Natural killer cell treated with Interleukin-12 subunit alpha and Interleukin-12 subunit beta and Interleukin-15 and Interleukin-18, amount 100 ng/mL, for 72 hours (primary cell): ENCODE data around the gene HELZ2. TPM values are rescaled to one million over a fixed set of nuclear protein-coding genes. Genes with fewer than 3 reads are reported as not detected.

Source experiments
- ATAC-seq, 2 donors: fragments of 150-1000 bp; cut with Tn5 transposase in 1 of 2; sonication (Bioruptor Pico), chemical (Tn5 transposase) in 1 of 2; 2 replicates each; pipeline ENCODE4 v1.10.0; 2021
- DNase-seq: peaks from one replicate; pipeline ENCODE4 v3.0.0; 2022; ENCODE audit warnings: low spot score
- H3K27ac Mint-ChIP-seq, 2 donors: 1 replicate in 1 of 2; 2 replicates in 1 of 2; pipeline ENCODE4 v1.8.0; 2022; ENCODE audit warnings: mixed read lengths in 2 of 2, mild to moderate bottlenecking in 1 of 2, moderate library complexity in 1 of 2
- H3K27me3 Mint-ChIP-seq, 2 donors: 1 replicate in 1 of 2; 2 replicates in 1 of 2; pipeline ENCODE4 v1.8.0; 2022; ENCODE audit warnings: mixed read lengths in 2 of 2
- H3K36me3 Mint-ChIP-seq: one replicate; pipeline ENCODE4 v1.8.0; 2022; ENCODE audit warnings: mixed read lengths
- H3K4me1 Mint-ChIP-seq, 2 donors: 1 replicate in 1 of 2; 2 replicates in 1 of 2; pipeline ENCODE4 v1.8.0; 2022; ENCODE audit warnings: low read depth in 2 of 2, mixed read lengths in 2 of 2, mild to moderate bottlenecking in 1 of 2
- H3K4me3 Mint-ChIP-seq: one replicate; pipeline ENCODE4 v1.8.0; 2022; ENCODE audit warnings: mixed read lengths
- H3K9me3 Mint-ChIP-seq: 2 replicates; pipeline ENCODE4 v1.8.0; 2022; ENCODE audit warnings: mixed read lengths
- total RNA-seq, 2 donors: library from RNA; stranded (reverse); gene quantifications; one replicate each; pipeline ENCODE4 v1.2.3, GENCODE V29; 2022

The HELZ2 gene
- total RNA-seq, 2 donors from 2014 or later = 19.6 to 27.6 TPM

DNA sequence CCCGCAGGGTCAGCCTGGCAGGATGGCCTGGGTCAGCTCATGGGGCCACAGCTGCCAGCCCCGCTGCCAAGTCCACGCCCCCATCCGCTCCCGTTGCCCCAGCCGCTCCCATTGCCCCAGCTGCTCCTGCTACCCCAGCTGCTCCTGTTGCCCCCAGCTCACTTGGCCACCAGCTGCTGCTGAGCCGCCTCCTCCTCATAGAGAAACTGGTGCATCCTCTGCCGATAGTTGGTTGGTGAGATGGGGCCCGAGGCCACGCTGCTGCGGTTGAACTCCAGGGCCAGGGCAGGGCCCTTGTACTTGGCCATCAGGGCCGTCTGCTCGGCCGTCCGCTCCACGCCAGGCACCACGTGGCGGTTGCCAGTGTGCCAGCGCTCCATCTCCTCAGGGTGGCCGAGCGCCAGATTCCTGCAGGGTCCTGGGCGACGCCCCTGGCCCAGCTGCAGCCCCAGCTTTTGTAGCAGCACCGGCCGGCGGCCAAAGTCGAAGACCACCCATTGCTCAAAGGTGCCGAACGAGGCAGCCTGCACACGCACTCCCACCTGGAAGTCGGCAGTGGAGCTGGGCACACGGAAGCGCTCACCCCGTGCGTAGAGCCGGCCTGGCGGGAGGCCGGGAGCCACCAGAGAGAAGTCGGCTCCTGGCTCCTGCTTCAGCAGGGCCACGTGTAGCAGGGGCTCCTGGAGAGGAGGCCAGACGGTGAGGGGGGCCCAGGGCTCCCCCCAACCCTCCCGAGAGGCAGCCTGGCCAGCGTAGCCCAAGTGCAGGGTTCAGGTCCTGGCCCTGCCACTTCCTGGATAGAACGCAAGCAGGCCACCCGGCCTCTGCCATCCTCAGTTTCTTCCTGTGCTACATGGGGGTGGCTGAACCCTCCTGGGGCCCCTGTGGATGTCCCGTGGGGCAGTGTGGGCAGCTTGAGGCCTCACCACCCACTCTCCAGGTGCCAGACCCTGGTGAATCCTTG, 4.8 kb downstream of the HELZ2 start:
- DNase-seq (no peak), ATAC-seq (no peak)
- H3K9me3 Mint-ChIP-seq = no peaks in the 10 kb centered on the region
- no peaks in the 10 kb centered on the region for H3K27me3 Mint-ChIP-seq
- H3K4me1 Mint-ChIP-seq = peaks cover 19 to 22% of the 10 kb centered on the region in 2 donors
- H3K36me3 Mint-ChIP-seq = no peaks in the 10 kb centered on the region
- H3K27ac Mint-ChIP-seq = no peak overlapping the region
- peak overlapping the region; percentile 32 for H3K4me3 Mint-ChIP-seq

DNA sequence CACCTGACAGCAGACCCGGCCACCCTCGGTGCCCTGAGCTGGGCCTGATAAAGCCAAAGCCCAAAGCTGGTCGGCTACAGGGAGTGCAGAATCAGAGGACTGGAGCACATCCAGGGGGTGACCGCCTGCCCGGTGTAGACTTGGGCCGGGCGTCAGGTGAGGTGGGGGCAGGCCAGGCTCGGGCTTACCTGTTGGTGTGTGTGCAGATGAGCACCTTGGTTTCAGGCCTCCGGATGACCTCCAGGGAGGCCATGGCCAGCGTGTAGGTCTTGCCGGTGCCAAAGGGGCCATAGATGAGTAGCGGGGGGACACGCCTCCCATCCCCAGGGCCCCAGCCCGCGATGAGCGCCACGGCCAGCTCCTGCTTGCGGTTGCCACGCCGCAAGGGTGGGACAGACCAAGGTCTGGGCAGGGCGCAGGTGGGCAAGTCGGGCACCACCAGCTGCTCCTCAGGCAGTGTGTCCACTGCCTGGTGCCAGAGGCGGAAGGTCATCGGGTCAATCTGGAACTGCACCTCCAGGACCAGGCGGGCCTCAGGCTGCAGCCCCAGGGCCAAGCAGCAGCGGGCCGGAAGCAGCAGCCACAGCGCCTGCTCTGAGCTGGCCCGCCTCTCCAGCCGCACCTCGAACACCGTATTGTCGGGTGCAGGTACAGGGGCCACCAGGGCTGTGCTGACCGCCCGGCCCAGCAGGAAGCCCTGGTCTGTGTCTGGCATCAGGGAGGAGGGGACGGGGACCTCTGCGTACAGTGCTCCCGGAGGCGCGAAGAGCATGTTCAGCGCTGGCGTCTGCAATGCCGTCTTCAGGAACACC, 5.7 kb downstream of the HELZ2 start:
- no peak for DNase-seq
- ATAC-seq = peak in 1 of 2 donors; percentile 31
- peak overlapping the region; percentile 69 to 77 for H3K27ac Mint-ChIP-seq
- no peaks in the 10 kb centered on the region for H3K9me3 Mint-ChIP-seq
- peaks cover 19 to 20% of the 10 kb centered on the region in 2 donors for H3K4me1 Mint-ChIP-seq
- peak overlapping the region; percentile 76 for H3K4me3 Mint-ChIP-seq
- no peaks in the 10 kb centered on the region for H3K27me3 Mint-ChIP-seq
- no peaks in the 10 kb centered on the region for H3K36me3 Mint-ChIP-seq

DNA sequence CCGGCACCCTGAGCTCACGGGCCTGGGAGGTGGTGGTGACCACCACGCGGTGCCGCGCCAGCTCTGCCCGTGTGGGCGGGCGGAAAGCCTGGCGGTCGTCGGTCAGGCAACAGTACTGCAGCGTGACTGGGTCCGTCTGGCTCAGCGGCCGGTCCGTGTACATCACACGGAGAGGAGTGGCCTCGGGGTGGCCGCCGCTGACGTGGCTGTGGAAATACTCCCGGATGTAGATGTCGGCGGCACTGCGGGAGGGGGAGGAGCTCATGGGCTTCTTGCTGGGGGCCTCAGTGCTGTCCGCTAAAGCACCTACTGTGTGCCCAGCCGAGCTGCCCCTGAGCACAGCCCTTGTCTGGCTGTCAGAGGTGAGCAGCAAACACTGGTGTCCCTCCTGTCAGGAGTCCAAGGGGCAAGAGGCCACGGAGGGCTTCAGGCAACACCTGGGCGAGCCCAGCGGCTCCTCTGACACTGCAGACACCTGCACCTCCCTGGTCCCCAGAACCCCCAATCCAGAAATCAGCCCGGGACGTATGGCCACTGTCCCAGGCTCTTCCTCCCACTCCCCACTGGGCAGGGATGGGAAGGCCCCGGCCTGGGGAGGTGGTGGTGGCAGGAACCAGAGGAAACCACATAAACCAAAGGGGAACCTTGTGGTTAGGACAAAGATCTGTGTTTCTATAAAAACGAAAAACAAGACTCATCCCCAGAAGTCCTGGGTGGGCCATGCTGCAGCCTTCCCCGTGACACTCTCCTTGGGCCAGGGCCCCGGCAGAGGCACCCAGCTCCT, 6.5 kb downstream of the HELZ2 start:
- peak overlapping the region; percentile 69 to 77 for H3K27ac Mint-ChIP-seq
- DNase-seq = peak; percentile 93
- H3K4me3 Mint-ChIP-seq = peak overlapping the region; percentile 76
- no peaks in the 10 kb centered on the region for H3K27me3 Mint-ChIP-seq
- H3K4me1 Mint-ChIP-seq = peaks cover 19 to 20% of the 10 kb centered on the region in 2 donors
- H3K36me3 Mint-ChIP-seq = no peaks in the 10 kb centered on the region
- ATAC-seq = peak; percentile 88 to 91
- no peaks in the 10 kb centered on the region for H3K9me3 Mint-ChIP-seq

GRCh38 chr20:63567136-63567385, 7.0 kb downstream of the HELZ2 start:
- ATAC-seq (peak; percentile 53 to 73), DNase-seq (no peak)
- Mint-ChIP-seq H3K27me3 (no peaks in the 10 kb centered on the region), H3K4me1 (peaks cover 19 to 20% of the 10 kb centered on the region in 2 donors), H3K27ac (peak overlapping the region; percentile 69 to 77), H3K9me3 (no peaks in the 10 kb centered on the region), H3K4me3 (peak overlapping the region; percentile 76), H3K36me3 (no peaks in the 10 kb centered on the region)

- Mint-ChIP-seq H3K4me3 (peak overlapping the region; percentile 76), H3K9me3 (no peaks in the 10 kb centered on the region), H3K36me3 (no peaks in the 10 kb centered on the region), H3K27me3 (no peaks in the 10 kb centered on the region), H3K27ac (no peak overlapping the region), H3K4me1 (peaks cover 19 to 20% of the 10 kb centered on the region in 2 donors)
- peak; percentile 61 for DNase-seq
- ATAC-seq = no peak
These were observed 7.5 kb downstream of the HELZ2 start for GRCh38 chr20:63566395-63567135.

- DNase-seq (no peak), ATAC-seq (no peak)
- Mint-ChIP-seq H3K4me1 (peaks cover 19 to 20% of the 10 kb centered on the region in 2 donors), H3K36me3 (no peaks in the 10 kb centered on the region), H3K27me3 (no peaks in the 10 kb centered on the region), H3K4me3 (no peak overlapping the region), H3K9me3 (no peaks in the 10 kb centered on the region), H3K27ac (no peak overlapping the region)
These were observed 8.2 kb downstream of the HELZ2 start for GRCh38 chr20:63565699-63566335.

- H3K4me3 Mint-ChIP-seq = no peak overlapping the region
- peaks cover 4% of the 10 kb centered on the region for H3K36me3 Mint-ChIP-seq
- H3K9me3 Mint-ChIP-seq = no peaks in the 10 kb centered on the region
- no peaks in the 10 kb centered on the region for H3K27me3 Mint-ChIP-seq
- no peak overlapping the region for H3K27ac Mint-ChIP-seq
- DNase-seq = no peak
- ATAC-seq = no peak
- H3K4me1 Mint-ChIP-seq = peaks cover 19 to 23% of the 10 kb centered on the region in 2 donors
These were observed 8.9 kb downstream of the HELZ2 start for GRCh38 chr20:63565021-63565698.

DNA sequence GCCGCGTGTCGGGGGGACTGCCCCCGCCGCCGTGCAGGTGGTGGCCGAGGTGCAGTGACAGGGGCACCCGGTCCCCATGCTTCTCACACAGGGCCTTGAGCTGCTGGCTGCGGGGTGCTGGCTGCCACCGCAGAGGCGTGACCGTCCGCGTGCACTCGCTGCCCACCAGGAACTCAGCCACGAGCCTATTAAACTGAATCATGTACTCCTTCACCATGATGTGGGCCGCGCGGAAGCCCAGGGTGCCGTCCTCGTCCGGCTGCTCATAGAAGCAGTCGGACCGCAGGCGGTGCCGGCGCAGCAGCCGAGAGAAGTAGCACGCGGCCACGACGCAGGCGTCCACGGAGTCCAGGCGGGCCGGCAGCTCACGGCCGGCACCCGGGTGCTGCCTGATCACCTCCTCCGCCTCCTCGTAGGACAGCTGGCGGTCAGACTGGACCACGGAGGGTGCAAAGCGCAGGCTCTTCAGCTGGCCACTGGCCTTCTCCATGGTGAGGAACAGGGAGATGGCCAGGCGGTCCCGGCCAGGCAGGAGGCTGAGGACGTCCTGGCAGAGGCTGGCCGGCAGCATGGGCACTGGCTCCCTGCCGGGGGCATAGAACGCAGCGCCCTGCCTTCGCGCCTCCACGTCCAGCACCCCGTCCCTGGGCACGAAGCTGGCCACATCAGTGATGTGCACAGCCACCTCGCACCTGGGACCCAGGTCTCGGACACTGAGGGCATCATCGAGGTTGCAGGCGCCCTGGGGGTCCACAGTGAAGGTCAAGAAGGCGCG, 9.8 kb downstream of the HELZ2 start:
- no peaks in the 10 kb centered on the region for H3K27me3 Mint-ChIP-seq
- no peak overlapping the region for H3K4me3 Mint-ChIP-seq
- no peak for ATAC-seq
- no peaks in the 10 kb centered on the region for H3K9me3 Mint-ChIP-seq
- no peak for DNase-seq
- H3K36me3 Mint-ChIP-seq = peaks cover 5% of the 10 kb centered on the region
- peaks cover 16 to 21% of the 10 kb centered on the region in 2 donors for H3K4me1 Mint-ChIP-seq
- H3K27ac Mint-ChIP-seq = no peak overlapping the region

- no peak overlapping the region for H3K4me3 Mint-ChIP-seq
- ATAC-seq = no peak
- DNase-seq = no peak
- H3K4me1 Mint-ChIP-seq = peaks cover 15 to 17% of the 10 kb centered on the region in 2 donors
- H3K36me3 Mint-ChIP-seq = peaks cover 5% of the 10 kb centered on the region
- no peak overlapping the region for H3K27ac Mint-ChIP-seq
- no peaks in the 10 kb centered on the region for H3K27me3 Mint-ChIP-seq
- no peaks in the 10 kb centered on the region for H3K9me3 Mint-ChIP-seq
These were observed 10.7 kb downstream of the HELZ2 start for GRCh38 chr20:63563225-63563935.

DNA sequence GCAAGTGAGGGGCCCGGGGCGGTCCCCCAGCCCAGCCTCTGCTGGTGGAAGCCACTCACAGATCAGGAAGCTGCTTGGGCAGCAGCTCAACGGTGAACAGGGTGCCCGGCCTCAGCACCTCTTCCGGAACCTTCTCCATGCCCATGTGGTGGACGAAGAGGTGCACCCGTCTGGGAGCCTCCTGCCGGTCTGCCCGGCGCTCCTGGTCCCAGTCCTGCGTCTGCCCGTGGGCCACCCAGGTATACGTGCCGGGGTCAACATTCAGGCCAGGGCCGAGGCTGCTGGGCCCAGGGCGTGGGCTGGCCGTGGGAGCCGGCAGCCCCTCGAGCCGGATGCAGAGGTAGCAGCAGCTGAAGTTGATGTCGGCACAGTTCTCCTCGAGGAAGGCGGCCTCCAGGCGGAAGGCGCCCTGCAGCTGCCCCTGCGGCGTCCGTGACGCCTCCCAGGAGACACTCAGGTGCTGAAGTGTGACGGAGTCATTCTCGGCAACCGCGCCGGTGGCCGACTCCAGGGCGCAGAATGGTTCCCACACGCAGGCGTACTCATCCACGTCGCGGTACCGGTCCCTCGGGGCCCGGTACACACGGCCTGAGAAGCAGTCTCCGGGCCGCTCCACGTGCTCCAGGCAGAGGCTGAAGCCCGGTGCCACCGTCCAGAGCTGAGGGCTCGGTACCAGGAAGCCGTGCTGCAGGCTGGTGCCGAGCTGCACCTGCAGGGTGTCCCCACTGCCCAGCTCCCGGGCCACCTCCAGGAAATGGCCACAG, 11.4 kb downstream of the HELZ2 start:
- ATAC-seq (no peak), DNase-seq (no peak)
- no peak overlapping the region for H3K27ac Mint-ChIP-seq
- peaks cover 8 to 11% of the 10 kb centered on the region in 2 donors for H3K4me1 Mint-ChIP-seq
- H3K36me3 Mint-ChIP-seq = peaks cover 5% of the 10 kb centered on the region
- H3K9me3 Mint-ChIP-seq = no peaks in the 10 kb centered on the region
- no peaks in the 10 kb centered on the region for H3K27me3 Mint-ChIP-seq
- H3K4me3 Mint-ChIP-seq = no peak overlapping the region
